Neural cell (in vitro differentiated cells): ENCODE results near the gene SUMO3.

Source experiments
- EP300 ChIP-seq: fragments of 450-650 bp; conservative IDR thresholded peaks from 2 replicates; pipeline ENCODE4 v1.6.1; 2014; ENCODE audit warnings: antibody characterized with exemption, mild to moderate bottlenecking, moderate library complexity; ENCODE audit not compliant: poor library complexity, severe bottlenecking
- EZH2 ChIP-seq: fragments of 200-600, 300-800 bp; shearing (Covaris generic), sonication (generic); IDR thresholded peaks from 2 replicates; pipeline ENCODE4 v1.6.1; 2014; ENCODE audit warnings: antibody characterized with exemption, low read length, borderline replicate concordance, mild to moderate bottlenecking; ENCODE audit not compliant: insufficient read depth, poor library complexity, severe bottlenecking
- POLR2AphosphoS5 ChIP-seq: IDR thresholded peaks from 2 replicates; pipeline ENCODE4 v1.6.1; 2012
- RAD21 ChIP-seq: fragments of 450-650 bp; conservative IDR thresholded peaks from 2 replicates; pipeline ENCODE4 v1.6.1; 2014; ENCODE audit warnings: antibody characterized with exemption, mild to moderate bottlenecking, moderate library complexity
- REST ChIP-seq: IDR thresholded peaks from 2 replicates; pipeline ENCODE4 v1.6.1; 2012; ENCODE audit warnings: borderline replicate concordance
- SMC3 ChIP-seq: fragments of 450-650 bp; conservative IDR thresholded peaks from 2 replicates; pipeline ENCODE4 v1.6.1; 2014; ENCODE audit warnings: antibody characterized with exemption, mild to moderate bottlenecking, moderate library complexity; ENCODE audit not compliant: poor library complexity
- TAF1 ChIP-seq: IDR thresholded peaks from 2 replicates; pipeline ENCODE4 v1.6.1; 2012; ENCODE audit warnings: low read depth
- TF ChIP-seq, protein P1 (sequence below): fragments of 450-650 bp; IDR thresholded peaks from 2 replicates; pipeline ENCODE4 v1.5.1; 2014; ENCODE audit warnings: antibody characterized with exemption, mild to moderate bottlenecking, moderate library complexity; ENCODE audit not compliant: poor library complexity, severe bottlenecking

GRCh38 chr21:44778499-44778911, 39.4 kb downstream of the SUMO3 start:
- TF ChIP-seq EP300 (no peak), TAF1 (no peak), POLR2AphosphoS5 (no peak), REST (no peak), RAD21 (no peak), EZH2 (no peak), SMC3 (no peak)
- TF ChIP-seq, protein P1, sequence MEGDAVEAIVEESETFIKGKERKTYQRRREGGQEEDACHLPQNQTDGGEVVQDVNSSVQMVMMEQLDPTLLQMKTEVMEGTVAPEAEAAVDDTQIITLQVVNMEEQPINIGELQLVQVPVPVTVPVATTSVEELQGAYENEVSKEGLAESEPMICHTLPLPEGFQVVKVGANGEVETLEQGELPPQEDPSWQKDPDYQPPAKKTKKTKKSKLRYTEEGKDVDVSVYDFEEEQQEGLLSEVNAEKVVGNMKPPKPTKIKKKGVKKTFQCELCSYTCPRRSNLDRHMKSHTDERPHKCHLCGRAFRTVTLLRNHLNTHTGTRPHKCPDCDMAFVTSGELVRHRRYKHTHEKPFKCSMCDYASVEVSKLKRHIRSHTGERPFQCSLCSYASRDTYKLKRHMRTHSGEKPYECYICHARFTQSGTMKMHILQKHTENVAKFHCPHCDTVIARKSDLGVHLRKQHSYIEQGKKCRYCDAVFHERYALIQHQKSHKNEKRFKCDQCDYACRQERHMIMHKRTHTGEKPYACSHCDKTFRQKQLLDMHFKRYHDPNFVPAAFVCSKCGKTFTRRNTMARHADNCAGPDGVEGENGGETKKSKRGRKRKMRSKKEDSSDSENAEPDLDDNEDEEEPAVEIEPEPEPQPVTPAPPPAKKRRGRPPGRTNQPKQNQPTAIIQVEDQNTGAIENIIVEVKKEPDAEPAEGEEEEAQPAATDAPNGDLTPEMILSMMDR = no peak
